HG03025 (cell line): Measurements from ENCODE around the gene APOBEC2.
"Not testable (repeated sequence)": the region's sequence is repeated elsewhere in the genome, so short reads cannot be mapped to it uniquely, and the experiment has no call there.

ENCODE experiments used
- ATAC-seq: cut with Tn5 transposase; IDR thresholded peaks from one replicate; pipeline ENCODE4 v1.9.1; 2021; ENCODE audit warnings: mild to moderate bottlenecking, moderate library complexity; ENCODE audit not compliant: unreplicated experiment, low FRiP score

Gene APOBEC2

DNA sequence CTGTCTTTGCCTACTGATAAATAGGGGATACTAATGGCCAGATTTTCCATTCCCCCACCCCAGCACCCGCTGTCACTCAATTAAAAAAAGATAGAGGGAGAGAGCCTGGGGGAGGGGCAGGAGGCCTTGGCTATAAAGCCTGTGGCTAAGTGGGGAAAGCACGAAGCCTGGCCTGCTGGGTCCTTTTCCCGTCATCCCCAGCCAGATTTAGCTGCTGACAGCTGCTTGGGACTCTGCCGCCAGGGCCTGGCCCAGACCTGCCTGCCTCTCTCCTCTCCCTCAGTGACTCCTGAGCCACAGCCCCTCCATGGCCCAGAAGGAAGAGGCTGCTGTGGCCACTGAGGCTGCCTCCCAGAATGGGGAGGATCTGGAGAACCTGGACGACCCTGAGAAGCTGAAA, at the start of gene APOBEC2:
Gene APOBEC2 (plus strand): TSS at position 162 of the 400 bp plus-strand sequence. CDS start 146 bp downstream, at position 308.
- ATAC-seq: no peak

DNA sequence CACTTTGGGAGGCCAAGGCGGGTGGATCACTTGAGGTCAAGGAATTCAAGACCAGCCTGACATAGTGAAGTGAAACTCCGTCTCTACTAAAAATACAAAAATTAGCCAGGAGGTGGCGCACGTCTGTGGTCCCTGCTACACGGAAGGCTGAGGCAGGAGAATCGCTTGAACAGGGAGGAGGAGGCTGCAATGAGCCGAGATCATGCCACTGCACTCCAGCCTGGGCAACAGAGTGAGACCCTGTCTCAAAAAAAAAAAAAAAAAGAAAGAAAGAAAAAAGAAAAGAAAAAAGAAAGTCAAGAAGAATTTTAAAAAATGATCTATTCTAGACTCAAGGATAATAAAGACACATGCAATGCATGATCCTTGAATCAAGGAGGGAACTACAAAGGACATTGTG, 46.8 kb upstream of the APOBEC2 start:
- ATAC-seq: peak; percentile 61

DNA sequence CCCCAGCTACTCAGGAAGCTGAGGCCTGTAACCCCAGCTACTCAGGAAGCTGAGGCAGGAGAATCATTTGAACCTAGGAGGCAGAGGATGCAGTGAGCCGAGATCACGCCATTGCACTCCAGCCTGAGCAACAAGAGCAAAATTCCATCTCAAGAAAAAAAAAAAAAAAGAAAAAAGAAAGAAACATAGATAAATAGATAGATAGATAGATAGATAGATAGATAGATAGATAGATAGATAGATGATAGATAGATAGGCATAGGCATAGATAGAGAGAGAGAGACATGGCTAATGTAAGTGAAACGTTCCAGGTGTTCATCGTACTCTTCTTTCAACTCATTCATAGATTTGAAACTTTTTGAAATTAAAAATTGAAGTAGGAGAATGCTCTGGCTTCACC, 46.0 kb upstream of the APOBEC2 start:
- ATAC-seq: not testable (repeated sequence)

DNA sequence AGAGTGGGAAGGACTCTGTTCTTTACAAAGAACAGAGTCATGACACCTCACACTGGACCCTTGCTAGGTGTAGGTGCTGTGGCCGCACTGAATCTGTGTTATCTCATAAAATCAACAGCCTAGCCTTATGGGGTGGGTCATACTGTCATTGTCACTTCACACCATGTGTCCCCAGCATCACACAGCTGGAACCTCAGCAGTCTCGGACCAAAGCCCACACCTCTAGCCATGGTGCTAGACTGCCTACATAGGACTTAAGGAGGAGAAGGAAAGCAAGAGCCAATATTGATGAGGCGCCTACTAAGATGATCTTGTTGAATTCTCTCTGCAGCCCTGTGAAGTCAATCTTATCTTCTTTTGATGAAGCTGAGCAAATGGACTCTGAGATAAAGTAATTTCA, 45.0 kb upstream of the APOBEC2 start:
- no peak for ATAC-seq

DNA sequence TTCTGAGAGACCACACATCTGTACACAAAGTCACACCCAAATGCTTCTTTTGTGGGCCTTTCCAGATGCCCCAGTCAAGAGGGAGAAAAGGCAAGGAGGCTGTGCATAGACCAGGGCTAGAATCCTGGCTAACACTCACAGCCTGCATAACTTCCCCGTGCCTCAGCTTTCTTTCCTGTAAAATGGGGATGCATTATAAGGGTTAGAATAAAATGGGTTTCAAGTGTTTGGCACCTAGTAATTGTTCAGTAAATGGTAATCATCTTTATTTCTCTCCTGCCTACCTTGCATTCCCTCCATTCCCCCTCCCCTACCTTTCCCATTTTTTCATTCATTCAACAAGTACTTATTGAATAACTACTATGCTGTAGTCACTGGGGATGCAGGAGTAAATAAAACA, 43.3 kb upstream of the APOBEC2 start:
- ATAC-seq: no peak

DNA sequence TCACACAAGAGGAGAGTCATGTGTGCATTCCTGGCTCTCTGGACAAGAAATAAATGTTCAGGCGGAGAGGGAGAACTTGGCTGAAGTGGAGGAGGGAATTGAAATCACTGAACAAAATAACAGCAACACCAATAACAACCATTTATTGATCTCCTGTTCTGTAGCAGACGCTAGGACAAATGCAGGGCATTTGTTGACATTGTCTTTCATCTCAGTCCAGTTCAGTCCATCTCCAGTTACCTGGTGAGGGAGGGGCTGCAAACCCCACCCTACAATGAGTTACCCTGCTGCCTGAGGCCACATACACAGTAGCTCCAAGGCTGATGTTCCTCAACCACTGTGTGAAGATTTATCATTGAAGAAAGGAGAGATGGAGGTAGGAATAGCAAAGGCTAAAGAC, 41.3 kb upstream of the APOBEC2 start:
- ATAC-seq: no peak

DNA sequence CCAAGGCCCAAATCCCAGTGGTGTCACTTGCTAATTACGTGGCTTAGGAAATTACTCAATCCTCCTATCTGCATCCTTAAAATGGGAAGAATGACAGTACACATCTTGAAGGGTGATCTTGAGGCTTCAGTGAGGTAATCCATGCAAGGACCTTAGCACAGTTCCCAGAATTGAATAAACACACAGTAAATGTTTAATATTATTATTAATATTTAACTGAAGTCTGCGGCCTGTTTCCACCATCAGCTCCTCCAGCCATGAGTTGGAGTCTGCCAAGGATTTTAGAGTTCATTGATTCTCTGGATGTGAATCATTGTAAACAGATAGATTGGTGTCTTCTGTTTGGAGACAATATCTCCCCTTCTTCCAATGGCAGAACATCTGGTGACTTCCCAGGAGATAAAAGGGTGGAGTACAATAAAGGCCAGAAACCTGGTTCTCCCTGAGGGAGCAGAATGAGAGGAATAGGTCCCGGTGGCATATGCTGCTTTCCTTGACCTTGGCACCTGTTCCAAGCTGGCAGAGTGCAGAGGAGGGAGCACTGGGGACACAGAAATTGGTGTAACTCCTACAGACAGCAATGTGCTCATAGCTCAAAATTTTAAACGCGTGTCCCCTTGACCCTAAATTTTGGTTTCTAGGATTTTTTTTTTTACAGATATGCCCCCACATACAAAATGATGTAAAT, 39.4 kb upstream of the APOBEC2 start:
- no peak for ATAC-seq

DNA sequence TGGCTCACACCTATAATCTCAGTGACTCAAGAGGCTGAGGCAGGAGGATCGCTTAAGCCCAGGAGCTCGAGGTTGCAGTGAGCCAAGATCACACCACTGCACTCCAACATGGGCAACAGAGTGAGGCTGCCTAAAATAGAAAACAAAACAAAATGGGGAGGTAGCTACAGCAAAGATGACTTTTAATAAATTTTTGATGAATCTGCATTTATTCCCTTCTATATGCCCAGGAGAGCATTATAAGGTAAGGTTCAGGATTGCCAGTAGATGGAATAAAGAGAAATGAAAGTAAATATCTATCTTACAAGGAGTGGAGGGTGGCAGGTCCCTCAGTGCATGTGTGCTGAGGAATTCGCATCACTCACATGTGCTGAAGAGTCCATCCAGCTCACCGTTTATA, 38.2 kb upstream of the APOBEC2 start:
- ATAC-seq: no peak

DNA sequence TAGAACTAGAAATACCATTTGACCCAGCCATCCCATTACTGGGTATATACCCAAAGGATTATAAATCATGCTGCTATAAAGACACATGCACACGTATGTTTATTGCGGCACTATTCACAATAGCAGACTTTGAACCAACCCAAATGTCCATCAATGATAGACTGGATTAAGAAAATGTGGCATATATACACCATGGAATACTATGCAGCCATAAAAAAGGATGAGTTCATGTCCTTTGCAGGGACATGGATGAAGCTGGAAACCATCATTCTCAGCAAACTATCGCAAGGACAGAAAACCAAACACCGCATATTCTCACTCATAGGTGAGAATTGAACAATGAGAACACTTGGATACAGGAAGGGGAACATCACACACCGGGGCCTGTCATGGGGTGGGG, 37.1 kb upstream of the APOBEC2 start:
- ATAC-seq: not testable (repeated sequence)

DNA sequence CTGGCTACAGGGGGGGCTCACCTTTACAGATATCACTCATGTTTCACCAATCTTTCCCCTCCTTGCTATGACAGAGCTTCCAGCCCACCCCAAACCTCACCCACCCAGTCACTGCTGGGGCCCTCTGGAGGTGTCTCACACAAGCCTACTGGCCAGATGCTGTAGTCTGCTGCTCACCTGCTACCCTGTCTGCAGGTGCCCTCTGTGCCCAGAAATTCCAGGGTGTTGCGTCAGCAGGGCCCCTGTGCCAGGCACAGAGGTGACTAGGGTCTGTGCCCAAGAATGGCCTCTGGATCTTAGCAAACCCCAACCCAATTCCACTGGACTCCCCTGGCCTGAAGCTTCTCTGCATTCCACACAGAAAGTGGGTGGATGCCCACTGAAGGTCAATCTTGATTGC, 35.3 kb upstream of the APOBEC2 start:
- no peak for ATAC-seq

DNA sequence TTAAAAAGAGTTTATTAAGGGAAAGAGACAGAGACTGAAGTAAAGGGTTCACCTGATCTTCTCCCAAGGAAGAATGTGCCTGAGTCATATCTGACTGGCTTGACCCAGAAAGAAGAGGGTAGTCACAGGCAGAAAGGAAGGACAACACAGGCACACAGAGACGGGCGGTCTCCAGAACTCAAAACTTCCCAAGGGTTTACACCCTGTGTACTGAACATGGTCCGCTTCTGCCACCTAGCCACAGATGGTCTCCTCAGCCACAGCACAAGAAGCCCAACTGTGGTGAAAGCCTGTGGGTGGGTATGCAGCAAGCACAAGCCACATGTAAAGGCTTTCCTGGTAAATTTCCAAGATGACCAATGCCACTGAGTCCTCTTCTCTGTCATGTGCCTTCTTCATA, 31.2 kb upstream of the APOBEC2 start:
- ATAC-seq: no peak

DNA sequence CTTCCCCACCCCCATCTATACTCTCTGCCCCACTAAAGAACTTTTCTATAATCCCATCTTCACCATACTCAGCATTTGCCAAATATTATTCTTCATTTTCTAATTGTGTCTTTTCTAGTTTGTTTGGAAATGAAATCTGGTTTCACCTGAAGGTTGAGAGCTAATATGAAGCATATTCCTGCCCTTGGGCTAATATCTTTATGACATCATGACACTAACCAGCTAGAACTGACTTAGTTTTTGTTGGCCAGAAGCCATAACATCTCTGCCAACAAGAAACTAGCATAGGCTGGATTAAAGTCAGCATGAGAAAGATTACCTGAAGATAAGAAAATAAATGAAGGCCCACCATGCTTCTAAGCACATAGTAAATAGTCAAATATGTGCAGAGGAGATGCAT, 30.7 kb upstream of the APOBEC2 start:
- ATAC-seq: no peak

DNA sequence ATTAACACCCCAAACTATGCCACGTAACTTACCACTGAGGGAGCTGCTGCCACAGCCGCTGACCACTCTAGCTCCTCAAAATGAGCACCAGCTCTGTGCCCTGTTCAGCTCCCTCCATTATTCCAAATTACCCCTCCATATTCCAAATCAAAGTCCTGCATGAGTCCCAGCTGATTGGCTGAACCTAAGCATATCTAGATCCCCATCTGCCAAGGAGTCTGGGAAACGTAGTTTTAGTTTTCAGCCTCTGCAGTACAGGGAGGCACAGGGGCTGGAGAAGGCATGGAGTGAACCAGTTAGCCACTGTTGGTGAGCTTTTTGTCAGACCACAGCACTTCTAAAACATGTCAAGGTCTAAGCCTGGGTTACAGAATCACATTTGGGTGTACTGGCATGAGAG, 29.9 kb upstream of the APOBEC2 start:
- ATAC-seq: no peak

DNA sequence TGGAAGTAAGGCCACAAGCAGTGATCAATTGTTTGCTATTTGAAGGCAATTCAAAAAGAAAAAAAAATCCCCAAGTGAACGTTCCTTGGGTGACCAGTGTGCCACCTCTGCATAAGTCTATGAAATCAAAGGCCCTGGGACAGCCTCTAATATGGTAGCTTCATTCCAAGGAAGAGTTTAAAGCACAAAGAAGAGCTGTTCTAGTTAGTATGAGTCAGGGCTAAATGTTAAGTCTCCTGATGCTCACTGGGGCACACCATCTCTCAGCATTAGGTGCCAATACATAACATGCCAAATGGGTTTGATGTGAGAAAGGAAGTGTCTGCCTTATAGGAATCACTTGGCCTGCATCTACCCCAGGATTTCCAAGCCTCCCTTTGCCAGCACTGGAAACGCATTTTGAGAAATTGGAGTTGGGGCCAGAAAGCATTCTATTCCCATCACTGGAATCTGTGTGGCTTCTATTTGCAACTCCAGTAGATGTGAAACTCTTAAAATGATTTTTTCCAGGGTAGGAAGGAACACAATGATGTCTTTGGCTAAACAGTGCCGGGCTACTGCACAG, 27.0 kb upstream of the APOBEC2 start:
- ATAC-seq: no peak

DNA sequence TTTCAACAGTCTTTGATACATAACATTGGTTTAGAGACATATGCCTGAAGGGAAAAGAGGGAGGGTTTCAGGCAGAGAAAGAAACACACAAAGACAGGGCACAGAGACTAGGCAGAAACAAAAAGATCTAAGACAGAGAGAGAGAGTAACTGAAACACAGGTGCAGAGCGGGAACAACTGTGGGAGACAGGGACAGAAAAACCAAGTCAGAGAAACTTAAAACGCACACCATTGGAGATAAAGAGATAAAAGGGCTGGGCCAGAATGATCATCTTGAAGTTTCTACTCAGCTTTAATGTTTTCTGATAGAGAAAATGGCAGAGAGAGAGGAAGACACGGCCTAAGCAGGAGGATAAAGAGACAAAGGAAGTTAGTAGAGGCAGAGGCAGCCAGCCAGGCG, 25.8 kb upstream of the APOBEC2 start:
- no peak for ATAC-seq

DNA sequence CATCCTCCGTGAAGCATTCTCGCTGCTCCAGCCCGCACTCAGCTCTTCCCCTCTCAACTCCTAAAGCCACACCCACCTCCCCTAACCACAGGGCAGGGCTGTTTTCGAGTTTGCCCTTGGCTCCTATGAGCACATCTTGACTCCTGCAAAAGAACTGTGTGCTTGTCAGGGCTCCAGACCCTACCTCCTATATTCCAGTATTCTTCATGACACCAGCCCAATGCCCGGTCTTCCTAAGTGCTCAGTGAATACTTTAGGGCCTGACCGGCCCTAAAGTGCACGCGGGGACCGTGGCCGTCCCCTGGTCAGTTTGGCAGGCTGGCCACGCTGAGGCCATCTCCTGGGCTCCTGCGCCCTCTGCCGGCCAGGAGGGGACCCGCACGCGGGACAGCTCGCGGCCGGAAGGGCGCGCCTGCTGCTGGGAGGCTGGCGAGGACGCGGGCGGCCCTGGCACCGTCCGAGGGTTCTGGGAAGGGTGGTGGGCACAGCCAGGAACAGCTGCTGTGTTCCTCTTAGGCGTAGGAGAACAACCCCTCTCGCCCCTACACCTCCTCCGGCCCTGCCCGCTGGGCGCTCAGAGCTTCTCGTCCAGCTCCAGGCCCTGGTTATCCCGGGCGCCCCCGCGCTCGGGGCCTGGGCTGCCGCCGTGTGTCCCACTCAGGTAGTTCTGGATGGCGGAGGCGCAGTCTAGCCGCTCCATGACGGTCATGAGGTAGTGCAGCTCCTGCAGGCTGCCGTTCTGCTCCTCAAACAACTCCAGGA, 25.0 kb upstream of the APOBEC2 start:
- peak; percentile 79 for ATAC-seq

DNA sequence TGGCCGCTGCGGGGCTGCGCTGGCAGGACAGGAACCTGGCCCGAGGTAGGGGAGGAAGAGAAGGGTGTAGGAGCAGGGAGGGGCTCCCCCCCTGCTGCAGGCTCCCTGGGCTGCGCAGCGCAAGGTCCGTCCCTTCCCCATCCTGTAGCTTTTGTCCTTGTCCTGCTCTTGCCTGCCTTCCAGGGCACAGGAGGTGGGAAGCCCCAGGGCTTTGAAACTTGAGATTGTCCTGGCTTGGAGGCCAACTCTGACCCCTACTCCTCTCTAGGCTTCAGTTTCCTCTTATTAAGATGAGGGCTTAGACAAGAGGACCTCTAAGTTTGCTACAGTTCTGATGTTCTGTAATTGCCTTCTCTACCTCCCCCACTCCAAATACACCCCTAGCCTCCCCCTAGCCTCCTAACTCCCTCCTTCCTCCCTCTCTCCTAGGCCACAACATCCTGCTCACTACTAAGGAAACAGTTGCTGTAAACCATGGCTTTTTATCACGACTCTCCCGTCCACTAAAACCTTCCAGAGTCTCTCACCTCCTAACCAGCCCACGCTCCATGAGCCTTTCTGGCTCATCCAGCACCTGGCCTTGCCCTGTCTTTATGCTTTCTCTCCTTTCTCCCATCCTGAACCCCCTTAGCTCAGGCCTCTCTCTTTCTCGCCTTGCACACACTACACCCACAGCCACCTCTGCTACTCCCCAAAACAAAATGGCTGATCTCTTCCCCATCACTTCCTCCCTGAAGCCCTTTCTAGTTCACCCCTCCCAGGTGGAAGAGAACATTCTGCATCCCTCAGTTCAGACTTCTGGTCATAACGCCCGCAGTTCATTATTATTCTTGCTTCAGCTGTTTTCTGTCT, 24.2 kb upstream of the APOBEC2 start:
- ATAC-seq: peak; percentile 44

DNA sequence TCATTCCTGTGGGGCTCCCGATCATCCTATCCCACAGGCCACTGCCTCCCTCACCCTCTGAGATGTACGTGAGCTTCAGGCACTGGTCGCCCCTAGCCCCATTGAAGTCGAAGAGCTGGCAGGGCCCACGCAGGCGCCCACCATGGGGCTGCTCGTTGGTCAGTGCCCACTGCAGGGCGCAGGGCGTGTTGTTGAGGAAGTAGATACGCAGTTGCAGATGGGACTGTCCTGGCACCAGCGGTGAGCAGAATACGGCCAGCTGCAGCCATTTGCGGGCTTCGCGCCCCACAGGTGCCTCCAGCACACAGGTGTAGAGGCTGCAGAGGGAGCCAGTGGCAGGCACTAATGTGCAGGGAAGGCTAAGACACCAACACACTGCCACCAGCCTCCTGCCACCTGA, 20.2 kb upstream of the APOBEC2 start:
- ATAC-seq: no peak

DNA sequence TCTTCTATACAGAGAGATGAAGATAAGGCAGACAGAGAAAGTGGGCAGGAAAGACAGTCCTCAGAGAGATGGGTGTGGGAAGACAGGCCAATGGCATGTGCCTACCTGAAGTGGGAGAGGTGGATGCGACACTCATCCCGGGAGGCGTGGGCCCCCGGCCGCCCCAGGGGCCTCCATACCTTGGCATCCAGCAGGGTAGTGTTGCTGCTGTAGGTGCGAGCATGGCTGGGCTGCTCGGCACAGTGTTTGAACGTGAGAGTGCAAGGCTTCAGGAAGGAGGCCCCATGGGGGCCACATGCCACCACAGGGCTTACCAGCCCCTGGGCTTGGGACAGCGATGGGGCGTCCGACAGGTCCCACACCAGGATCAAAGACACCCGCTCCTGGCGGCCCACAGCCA, 19.2 kb upstream of the APOBEC2 start:
- no peak for ATAC-seq

DNA sequence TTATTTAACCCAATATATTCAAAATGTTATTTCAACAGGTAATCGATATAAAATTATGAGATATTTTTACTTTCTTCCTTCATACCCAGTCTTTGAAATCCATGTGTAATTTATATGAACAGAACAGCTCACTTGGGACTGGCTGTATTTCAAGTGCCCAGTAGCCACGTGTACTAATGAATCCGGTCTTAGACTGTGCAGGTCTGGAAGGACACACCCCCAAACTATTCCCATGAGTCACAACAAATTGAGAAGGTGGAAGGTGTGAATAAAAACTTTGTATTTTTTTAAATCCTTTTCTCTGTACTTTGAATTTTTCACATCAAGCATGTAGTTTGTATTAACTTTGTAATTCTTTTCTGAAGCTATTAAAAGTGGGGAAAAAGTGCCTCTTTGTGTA, 16.8 kb upstream of the APOBEC2 start:
- no peak for ATAC-seq

DNA sequence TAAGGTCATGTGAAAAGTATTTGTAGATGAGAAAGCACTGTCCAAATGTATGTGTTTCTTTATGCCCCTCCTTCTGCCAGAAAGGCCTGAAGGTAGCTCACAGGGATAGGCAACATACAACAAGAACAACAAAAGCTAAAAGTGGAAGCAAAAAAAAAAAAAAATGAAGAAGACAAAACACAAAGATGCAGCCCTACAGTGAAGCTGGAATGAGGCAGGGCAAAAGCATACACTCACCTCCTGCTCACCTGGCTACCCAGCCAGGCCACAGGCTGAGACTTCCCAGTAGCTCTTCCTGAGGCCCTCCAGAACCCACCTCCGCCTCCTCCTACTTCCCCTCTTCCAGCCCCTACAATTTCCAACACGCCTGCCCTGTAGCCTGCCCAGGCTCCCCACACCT, 16.4 kb upstream of the APOBEC2 start:
- no peak for ATAC-seq
